GM19328 (cell line): ENCODE data around the gene PARD3.
"Not testable (repeated sequence)": the region's sequence is repeated elsewhere in the genome, so short reads cannot be mapped to it uniquely, and the experiment has no call there.

Experiments
- ATAC-seq: cut with Tn5 transposase; IDR thresholded peaks from one replicate; pipeline ENCODE4 v1.9.1; 2021; ENCODE audit warnings: mild to moderate bottlenecking, moderate library complexity; ENCODE audit not compliant: unreplicated experiment

PARD3 gene

GRCh38 chr10:34290412-34291081 lies 524.5 kb downstream of the PARD3 start:
- ATAC-seq = no peak

- ATAC-seq = no peak
Measured at GRCh38 chr10:34288634-34289033, 526.5 kb downstream of the PARD3 start.

- ATAC-seq = no peak
Measured at GRCh38 chr10:34286136-34286739, 528.9 kb downstream of the PARD3 start.

- no peak for ATAC-seq
Measured at GRCh38 chr10:34281661-34282582, 533.2 kb downstream of the PARD3 start.

- no peak for ATAC-seq
Measured at GRCh38 chr10:34280599-34281374, 534.3 kb downstream of the PARD3 start.

- no peak for ATAC-seq
Measured at GRCh38 chr10:34275626-34276130, 539.4 kb downstream of the PARD3 start.

- ATAC-seq = no peak
Measured at GRCh38 chr10:34274906-34275305, 540.2 kb downstream of the PARD3 start.

GRCh38 chr10:34273340-34273739 lies 541.8 kb downstream of the PARD3 start:
- no peak for ATAC-seq

- no peak for ATAC-seq
Measured at GRCh38 chr10:34272316-34272715, 542.8 kb downstream of the PARD3 start.

- ATAC-seq = not testable (repeated sequence)
Measured at GRCh38 chr10:34268410-34268809, 546.7 kb downstream of the PARD3 start.

- no peak for ATAC-seq
Measured at GRCh38 chr10:34262985-34263384, 552.1 kb downstream of the PARD3 start.

- no peak for ATAC-seq
Measured at GRCh38 chr10:34260904-34261303, 554.2 kb downstream of the PARD3 start.

GRCh38 chr10:34256216-34256615 lies 558.9 kb downstream of the PARD3 start:
- ATAC-seq = no peak

GRCh38 chr10:34255035-34255434 lies 560.1 kb downstream of the PARD3 start:
- no peak for ATAC-seq

GRCh38 chr10:34254596-34254995 lies 560.5 kb downstream of the PARD3 start:
- ATAC-seq = no peak

GRCh38 chr10:34252111-34252510 lies 563.0 kb downstream of the PARD3 start:
- no peak for ATAC-seq

GRCh38 chr10:34251177-34251576 lies 563.9 kb downstream of the PARD3 start:
- no peak for ATAC-seq

GRCh38 chr10:34250722-34251121 lies 564.4 kb downstream of the PARD3 start:
- no peak for ATAC-seq

- no peak for ATAC-seq
Measured at GRCh38 chr10:34249634-34250033, 565.5 kb downstream of the PARD3 start.

- no peak for ATAC-seq
Measured at GRCh38 chr10:34247560-34247959, 567.5 kb downstream of the PARD3 start.
